Endodermal cell (in vitro differentiated cells): Measurements from ENCODE around the gene PDCD1LG2. TPM values are rescaled to one million over a fixed set of nuclear protein-coding genes. Genes with fewer than 3 reads are reported as not detected.

Experiments
- DNase-seq: peaks from one replicate; pipeline ENCODE4 v3.0.0-alpha.2; 2017
- H3K27ac ChIP-seq: 2 replicates; pipeline ENCODE4 v1.5.1; 2013; ENCODE audit warnings: mild to moderate bottlenecking, low read depth, low read length, moderate library complexity
- H3K27me3 ChIP-seq: 2 replicates; pipeline ENCODE4 v1.6.1; 2013; ENCODE audit warnings: mild to moderate bottlenecking, low read length, moderate library complexity; ENCODE audit not compliant: insufficient read depth, control insufficient read depth, poor library complexity, severe bottlenecking
- H3K36me3 ChIP-seq: 2 replicates; pipeline ENCODE4 v1.7.0; 2013; ENCODE audit warnings: mild to moderate bottlenecking, low read length, moderate library complexity; ENCODE audit not compliant: control insufficient read depth, insufficient read depth
- H3K4me1 ChIP-seq: one replicate; pipeline ENCODE4 v1.7.0; 2013; ENCODE audit warnings: low read length; ENCODE audit not compliant: control insufficient read depth, insufficient read depth
- H3K4me3 ChIP-seq: 2 replicates; pipeline ENCODE4 v1.5.1; 2013; ENCODE audit warnings: mild to moderate bottlenecking, low read length, moderate library complexity
- H3K9ac ChIP-seq: 2 replicates; pipeline ENCODE4 v1.6.1; 2013; ENCODE audit warnings: mild to moderate bottlenecking, low read length, moderate library complexity; ENCODE audit not compliant: poor library complexity, severe bottlenecking; ENCODE audit errors: extremely low read depth
- H3K9me3 ChIP-seq: 2 replicates; pipeline ENCODE4 v1.6.1; 2013; ENCODE audit warnings: mild to moderate bottlenecking, low read length, moderate library complexity; ENCODE audit not compliant: control insufficient read depth
- H3K27ac Mint-ChIP-seq: 2 replicates; pipeline ENCODE4 v1.8.0; 2020; ENCODE audit warnings: mixed read lengths
- H3K27me3 Mint-ChIP-seq: 2 replicates; pipeline ENCODE4 v1.8.0; 2021; ENCODE audit warnings: mild to moderate bottlenecking, mixed read lengths; ENCODE audit not compliant: insufficient read depth
- H3K36me3 Mint-ChIP-seq: 2 replicates; pipeline ENCODE4 v1.8.0; 2020; ENCODE audit warnings: low read depth, mixed read lengths
- H3K4me1 Mint-ChIP-seq: 2 replicates; pipeline ENCODE4 v1.8.0; 2020; ENCODE audit warnings: mixed read lengths
- H3K4me3 Mint-ChIP-seq: 2 replicates; pipeline ENCODE4 v1.8.0; 2020; ENCODE audit warnings: mild to moderate bottlenecking, moderate library complexity, mixed read lengths
- H3K9me3 Mint-ChIP-seq: 2 replicates; pipeline ENCODE4 v1.8.0; 2020; ENCODE audit warnings: mild to moderate bottlenecking, mixed read lengths
- WGBS, 2 experiments: methylation state at CpG; one replicate each; pipeline versions ENCODE4 v1.1.5 to v1.1.7; 2013; ENCODE audit warnings: missing lambda C conversion rate in 2 of 2, mixed read lengths in 1 of 2; ENCODE audit not compliant: insufficient coverage in 1 of 2, insufficient read length in 1 of 2; 5-methylcytosine and 5-hydroxymethylcytosine counted together
- total RNA-seq, 2 donors: library from RNA; stranded (reverse); fragmentation: NEBNext Ultra II Directional in 1 of 2; extraction: Animal tissue kit (Norgen Biotek cat#: 25700) in 1 of 2; gene quantifications; 2 replicates in 1 of 2; 3 replicates in 1 of 2; pipeline ENCODE4 v1.2.1, GENCODE V29; 2021
- TF ChIP-seq, protein P1 (sequence below): fragments of 200-600 bp; sonication (generic); conservative IDR thresholded peaks from 2 replicates; pipeline ENCODE4 v1.5.0; 2021; ENCODE audit warnings: antibody characterized with exemption, mild to moderate bottlenecking

The PDCD1LG2 gene
- total RNA-seq, 2 donors from 2014 or later: not detected

DNA sequence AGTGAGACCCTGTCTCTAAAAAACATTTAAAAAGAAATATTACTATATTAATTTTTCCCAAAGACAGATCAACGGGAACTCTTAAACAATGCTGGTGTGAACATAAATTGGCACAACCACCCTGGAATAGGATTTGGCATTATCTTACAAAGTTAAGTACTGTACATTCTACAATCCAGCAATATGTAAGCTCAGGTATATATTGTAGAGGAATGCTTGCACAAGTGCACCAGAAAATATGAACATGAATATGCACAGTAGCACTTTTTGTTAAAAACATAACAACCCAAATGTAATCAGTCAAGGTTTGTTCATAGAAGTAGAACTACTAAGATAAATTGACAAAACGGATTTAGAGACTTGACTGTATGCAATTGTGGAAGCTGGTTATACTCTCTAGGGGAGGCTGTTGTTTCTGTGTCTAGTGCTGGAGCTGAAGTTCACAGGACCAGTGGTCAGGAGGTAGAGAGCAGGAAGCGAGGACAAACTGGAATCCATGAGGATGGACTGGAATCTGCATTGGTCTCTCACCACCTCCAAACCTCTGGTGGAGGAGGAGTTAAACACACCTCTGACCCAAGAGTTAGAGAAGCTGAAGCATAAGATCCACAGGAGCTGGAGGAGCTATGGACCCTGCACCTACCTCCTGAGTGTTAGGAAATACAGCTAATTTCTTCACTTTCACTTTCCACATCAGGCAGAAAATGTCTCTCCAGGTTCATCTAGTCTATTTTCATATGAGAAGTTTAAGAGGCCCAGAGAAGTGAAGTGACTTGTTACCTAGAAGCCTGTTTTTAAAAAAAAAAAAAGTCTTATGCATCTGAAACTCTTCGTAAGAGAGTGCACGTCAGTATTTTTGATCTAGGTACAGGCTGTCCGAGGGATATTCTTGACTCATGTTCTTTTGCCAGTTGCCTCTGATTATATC, 98.2 kb downstream of the PDCD1LG2 start:
- H3K4me3 ChIP-seq: no peak overlapping the region
- DNase-seq: no peak
- TF ChIP-seq, protein P1, sequence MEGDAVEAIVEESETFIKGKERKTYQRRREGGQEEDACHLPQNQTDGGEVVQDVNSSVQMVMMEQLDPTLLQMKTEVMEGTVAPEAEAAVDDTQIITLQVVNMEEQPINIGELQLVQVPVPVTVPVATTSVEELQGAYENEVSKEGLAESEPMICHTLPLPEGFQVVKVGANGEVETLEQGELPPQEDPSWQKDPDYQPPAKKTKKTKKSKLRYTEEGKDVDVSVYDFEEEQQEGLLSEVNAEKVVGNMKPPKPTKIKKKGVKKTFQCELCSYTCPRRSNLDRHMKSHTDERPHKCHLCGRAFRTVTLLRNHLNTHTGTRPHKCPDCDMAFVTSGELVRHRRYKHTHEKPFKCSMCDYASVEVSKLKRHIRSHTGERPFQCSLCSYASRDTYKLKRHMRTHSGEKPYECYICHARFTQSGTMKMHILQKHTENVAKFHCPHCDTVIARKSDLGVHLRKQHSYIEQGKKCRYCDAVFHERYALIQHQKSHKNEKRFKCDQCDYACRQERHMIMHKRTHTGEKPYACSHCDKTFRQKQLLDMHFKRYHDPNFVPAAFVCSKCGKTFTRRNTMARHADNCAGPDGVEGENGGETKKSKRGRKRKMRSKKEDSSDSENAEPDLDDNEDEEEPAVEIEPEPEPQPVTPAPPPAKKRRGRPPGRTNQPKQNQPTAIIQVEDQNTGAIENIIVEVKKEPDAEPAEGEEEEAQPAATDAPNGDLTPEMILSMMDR: no peak
- H3K4me3 Mint-ChIP-seq: no peak overlapping the region
- H3K27ac ChIP-seq: no peak overlapping the region
- H3K27me3 Mint-ChIP-seq: no peaks in the 10 kb centered on the region
- no peak overlapping the region for H3K9ac ChIP-seq
- no peaks in the 10 kb centered on the region for H3K27me3 ChIP-seq
- no peaks in the 10 kb centered on the region for H3K9me3 ChIP-seq
- peaks cover 8% of the 10 kb centered on the region for H3K9me3 Mint-ChIP-seq
- H3K27ac Mint-ChIP-seq: no peak overlapping the region
- H3K36me3 Mint-ChIP-seq: no peaks in the 10 kb centered on the region
- H3K4me1 Mint-ChIP-seq: peaks cover 5% of the 10 kb centered on the region
- H3K36me3 ChIP-seq: no peaks in the 10 kb centered on the region
- H3K4me1 ChIP-seq: no peaks in the 10 kb centered on the region
- 94 to 95% methylated on average over 4 to 6 of the region's 6 CpGs for WGBS, 2 experiments

DNA sequence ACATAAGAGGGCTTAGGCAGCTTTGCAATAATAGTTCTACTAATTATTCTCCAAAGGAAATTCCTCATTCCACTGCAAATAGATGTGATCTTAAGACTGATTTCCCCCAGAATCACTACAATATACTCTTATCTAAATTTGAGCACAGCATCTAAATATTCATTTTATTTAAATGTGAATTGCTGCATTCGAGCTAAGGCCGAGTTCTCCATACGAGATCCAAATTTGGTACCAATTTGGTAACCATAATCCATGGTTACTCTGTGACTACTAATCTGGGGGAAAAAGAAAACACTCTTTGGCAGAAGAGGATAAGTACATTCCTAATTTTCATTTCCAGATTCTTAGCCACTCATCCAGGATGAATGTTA, 98.9 kb downstream of the PDCD1LG2 start:
- no peak for DNase-seq
- TF ChIP-seq, protein P1: no peak
- Mint-ChIP-seq H3K9me3 (peaks cover 8% of the 10 kb centered on the region), H3K4me1 (peaks cover 5% of the 10 kb centered on the region), H3K27me3 (no peaks in the 10 kb centered on the region), H3K36me3 (no peaks in the 10 kb centered on the region), H3K4me3 (no peak overlapping the region), H3K27ac (no peak overlapping the region)
- Histone ChIP-seq H3K4me3 (no peak overlapping the region), H3K9ac (no peak overlapping the region), H3K27me3 (no peaks in the 10 kb centered on the region), H3K9me3 (no peaks in the 10 kb centered on the region), H3K27ac (no peak overlapping the region), H3K36me3 (no peaks in the 10 kb centered on the region), H3K4me1 (no peaks in the 10 kb centered on the region)
- WGBS, 2 experiments: 89 to 98% methylated on average over 3 of the region's 3 CpGs

DNA sequence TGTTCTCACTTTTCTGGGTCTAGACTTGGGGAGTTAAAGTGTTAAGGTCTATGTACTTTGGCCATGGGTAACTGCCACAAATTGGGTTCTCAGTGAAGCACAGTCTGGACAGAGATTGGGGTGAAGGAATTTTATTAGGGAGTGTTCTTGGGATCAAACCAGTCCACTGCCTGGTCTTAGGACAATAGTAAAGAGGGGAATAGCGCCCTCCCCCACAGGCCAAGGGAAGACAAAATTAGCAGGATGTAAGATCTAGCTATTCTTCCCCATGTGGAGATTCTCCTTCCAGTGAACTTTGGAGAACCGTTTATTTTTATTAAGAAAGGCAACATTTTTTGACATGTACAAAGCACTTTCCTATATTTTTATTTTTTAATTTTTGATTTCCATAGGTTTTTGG, 100.2 kb downstream of the PDCD1LG2 start:
- Histone ChIP-seq H3K9ac (no peak overlapping the region), H3K36me3 (no peaks in the 10 kb centered on the region), H3K4me1 (no peaks in the 10 kb centered on the region), H3K27ac (no peak overlapping the region), H3K9me3 (no peaks in the 10 kb centered on the region), H3K4me3 (no peak overlapping the region), H3K27me3 (no peaks in the 10 kb centered on the region)
- peaks cover 8% of the 10 kb centered on the region for H3K9me3 Mint-ChIP-seq
- H3K27ac Mint-ChIP-seq: no peak overlapping the region
- WGBS, 2 experiments: 76 to 90% methylated on average over 1 to 2 of the region's 2 CpGs
- H3K27me3 Mint-ChIP-seq: no peaks in the 10 kb centered on the region
- no peak overlapping the region for H3K4me3 Mint-ChIP-seq
- H3K4me1 Mint-ChIP-seq: peaks cover 5% of the 10 kb centered on the region
- DNase-seq: no peak
- TF ChIP-seq, protein P1: peak; percentile 35
- H3K36me3 Mint-ChIP-seq: no peaks in the 10 kb centered on the region
